Omental fat pad (tissue), 4 donors: ENCODE measurements around the gene DPPA5. TPM values are rescaled to one million over a fixed set of nuclear protein-coding genes. Genes with fewer than 3 reads are reported as not detected.
"Not testable (repeated sequence)": the region's sequence is repeated elsewhere in the genome, so short reads cannot be mapped to it uniquely, and the experiment has no call there.

ENCODE experiments used
- ATAC-seq: fragments of 150-250 bp; one replicate; pipeline ENCODE4 v1.9.1; 2016; ENCODE audit warnings: mild to moderate bottlenecking, moderate library complexity; ENCODE audit not compliant: low FRiP score
- DNase-seq: peaks from one replicate; pipeline ENCODE4 v3.0.0-alpha.2; 2019; ENCODE audit warnings: low spot score
- CTCF ChIP-seq, 3 donors: fragments of 450-650 bp; IDR thresholded peaks; one replicate each; pipeline ENCODE4 v1.5.1; 2016 to 2017; ENCODE audit warnings: antibody characterized with exemption in 3 of 3, mild to moderate bottlenecking in 3 of 3, moderate library complexity in 2 of 3
- small RNA-seq: library from RNA; depleted of rRNA; stranded (forward); fragments of <200 nt; gene quantifications from one replicate; pipeline ENCODE3, GENCODE V24; 2016
- total RNA-seq, 4 donors: library from RNA; depleted of rRNA; stranded (reverse); fragments of >200 nt; gene quantifications; one replicate each; pipeline ENCODE4 v1.1.0, GENCODE V29; 2016

The DPPA5 gene
- total RNA-seq, 4 donors from 2014 or later, result not detected

GRCh38 chr6:73323323-73323722 lies 30.8 kb downstream of the DPPA5 start:
- no peak for DNase-seq
- no peak for ATAC-seq
- no peak for TF ChIP-seq CTCF (IDR thresholded peaks at IDR 0.05)

GRCh38 chr6:73314577-73315492 lies 39.2 kb downstream of the DPPA5 start:
- TF ChIP-seq CTCF (IDR thresholded peaks at IDR 0.05), result no peak
- ATAC-seq (no peak), DNase-seq (no peak)

- not testable (repeated sequence) for ATAC-seq, DNase-seq
Measured at GRCh38 chr6:73310503-73310845, 43.6 kb downstream of the DPPA5 start.

- TF ChIP-seq CTCF (IDR thresholded peaks at IDR 0.05), result no peak
- DNase-seq (no peak), ATAC-seq (peak; percentile 97)
Measured at GRCh38 chr6:73309785-73310502, 44.1 kb downstream of the DPPA5 start.

- peak; percentile 25 for ATAC-seq
- TF ChIP-seq CTCF (IDR thresholded peaks at IDR 0.05), result no peak
- DNase-seq, result no peak
Measured at GRCh38 chr6:73309535-73309784, 44.6 kb downstream of the DPPA5 start.

GRCh38 chr6:73308712-73309534 lies 45.2 kb downstream of the DPPA5 start:
- DNase-seq (no peak), ATAC-seq (no peak)
- no peak for TF ChIP-seq CTCF (IDR thresholded peaks at IDR 0.05)

- not testable (repeated sequence) for DNase-seq, ATAC-seq
Measured at GRCh38 chr6:73303773-73304172, 50.3 kb downstream of the DPPA5 start.

Small RNAs within 50 kb of the gene (small RNA-seq; reads per million reads assigned to genes)
- not detected for gene RPL39P3

Other genes starting within 250 kb of the DPPA5 start
- gene KHDC1L, start 128.8 kb downstream of the DPPA5 start, total RNA-seq, result not detected
- 1 to 10 TPM in 2 of 4 donors, under 1 TPM in 2; 0.79 to 2.5 (median 1.1) TPM for gene KHDC1, start 91.1 kb downstream of the DPPA5 start, total RNA-seq
- gene KHDC3L, start 8.4 kb upstream of the DPPA5 start, total RNA-seq, result not detected
- not detected for gene OOEP, start 15.6 kb upstream of the DPPA5 start, total RNA-seq
- 10 to 100 TPM in 1 of 4 donors, 1 to 10 TPM in 3; 1.6 to 10.7 (median 1.8) TPM for gene DDX43, start 40.6 kb upstream of the DPPA5 start, total RNA-seq
- 10 to 100 TPM in 1 of 4 donors, 1 to 10 TPM in 3; 3.6 to 11.0 (median 6.5) TPM for gene CGAS, start 98.0 kb upstream of the DPPA5 start, total RNA-seq
- 10 to 100 TPM; 17.7 to 24.7 (median 20.7) TPM for gene MTO1, start 107.5 kb upstream of the DPPA5 start, total RNA-seq
- over 10,000 TPM in 3 of 4 donors, 1,000 to 10,000 TPM in 1; 9,027 to 13,209 (median 10,672) TPM for gene EEF1A1, start 166.8 kb upstream of the DPPA5 start, total RNA-seq